HG03066 (cell line): ENCODE data around the gene PSORS1C1.

Source experiments
- ATAC-seq: cut with Tn5 transposase; IDR thresholded peaks from one replicate; pipeline ENCODE4 v1.9.1; 2021; ENCODE audit warnings: low read depth; ENCODE audit not compliant: unreplicated experiment

The PSORS1C1 gene

GRCh38 chr6:31094389-31094881, 20.2 kb upstream of the PSORS1C1 start:
- no peak for ATAC-seq

GRCh38 chr6:31096215-31096614, 18.4 kb upstream of the PSORS1C1 start:
- ATAC-seq = no peak

GRCh38 chr6:31096656-31097055, 17.9 kb upstream of the PSORS1C1 start:
- ATAC-seq = no peak

DNA sequence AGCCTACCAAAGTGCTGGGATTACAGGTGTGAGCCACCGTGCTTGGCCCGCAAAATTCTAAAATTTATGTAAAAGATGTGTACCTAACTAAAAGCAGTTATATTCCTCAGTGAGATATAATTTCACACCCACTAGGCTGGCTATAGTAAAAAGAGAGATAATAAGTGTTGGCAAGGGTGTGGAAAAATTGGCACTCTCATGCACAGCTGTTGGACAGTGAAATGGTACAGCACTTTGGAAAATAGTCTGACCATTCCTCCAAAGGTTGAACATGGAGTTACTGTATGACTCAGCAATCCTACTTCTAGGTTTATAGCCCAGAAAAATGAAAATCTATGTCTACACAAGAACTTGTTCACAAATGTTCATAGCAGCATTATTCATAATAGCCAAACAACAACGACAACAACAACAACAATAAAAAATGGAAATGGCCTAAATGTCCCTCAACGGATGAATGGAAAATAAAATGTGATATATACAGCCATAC, 16.1 kb upstream of the PSORS1C1 start:
- no peak for ATAC-seq

DNA sequence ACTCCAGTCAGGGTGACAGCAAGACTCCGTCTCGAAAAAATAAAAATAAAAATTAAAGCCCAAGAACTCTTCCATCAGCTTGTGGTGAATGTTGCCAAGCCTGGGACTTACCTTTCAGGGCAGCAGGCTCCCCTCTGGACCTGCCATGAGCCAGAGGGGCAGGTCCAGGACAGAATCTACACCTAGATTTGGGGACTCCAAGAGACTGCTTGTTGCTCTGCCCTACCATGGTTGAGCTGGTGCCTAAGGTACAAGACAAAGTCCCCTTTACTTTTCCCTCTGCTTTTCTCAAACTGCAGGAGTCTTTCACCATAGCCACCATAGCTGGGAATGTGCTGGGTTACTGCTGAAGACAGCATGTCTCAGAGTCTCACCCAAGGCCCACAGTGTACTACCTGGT, 11.5 kb upstream of the PSORS1C1 start:
- ATAC-seq = no peak

- no peak for ATAC-seq
Observed at GRCh38 chr6:31107052-31107451, 7.5 kb upstream of the PSORS1C1 start.

GRCh38 chr6:31110825-31111582, 3.6 kb upstream of the PSORS1C1 start:
- no peak for ATAC-seq

- ATAC-seq = no peak
Observed at GRCh38 chr6:31111712-31112111, 2.9 kb upstream of the PSORS1C1 start.

DNA sequence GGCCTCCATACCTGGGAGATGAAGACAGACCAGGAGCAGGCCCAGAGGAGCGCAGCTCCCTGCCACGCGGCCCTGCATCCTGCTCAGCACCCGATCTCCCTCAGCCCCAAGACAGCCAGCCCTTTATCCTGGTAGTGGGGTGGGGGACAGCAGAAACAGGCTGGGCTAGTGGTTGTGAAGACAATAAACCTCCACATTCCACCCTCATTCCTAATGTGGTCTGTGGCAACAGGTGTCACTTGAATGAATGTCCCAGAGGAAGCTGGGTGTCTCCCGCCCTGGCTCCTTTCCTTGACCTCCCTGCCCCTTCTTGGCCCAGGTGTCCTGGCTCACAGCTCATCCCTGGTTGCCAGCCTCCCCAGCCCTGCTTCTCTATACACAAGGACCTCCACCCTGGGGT, 2.1 kb upstream of the PSORS1C1 start, which contains the start of gene C6orf15:
TSS of gene C6orf15 (minus strand) at position 98 of the 400 bp plus-strand sequence. CDS start at position 78, 20 bp downstream.
- ATAC-seq = no peak

GRCh38 chr6:31113861-31114540, 599 bp upstream of the PSORS1C1 start:
- ATAC-seq = no peak

DNA sequence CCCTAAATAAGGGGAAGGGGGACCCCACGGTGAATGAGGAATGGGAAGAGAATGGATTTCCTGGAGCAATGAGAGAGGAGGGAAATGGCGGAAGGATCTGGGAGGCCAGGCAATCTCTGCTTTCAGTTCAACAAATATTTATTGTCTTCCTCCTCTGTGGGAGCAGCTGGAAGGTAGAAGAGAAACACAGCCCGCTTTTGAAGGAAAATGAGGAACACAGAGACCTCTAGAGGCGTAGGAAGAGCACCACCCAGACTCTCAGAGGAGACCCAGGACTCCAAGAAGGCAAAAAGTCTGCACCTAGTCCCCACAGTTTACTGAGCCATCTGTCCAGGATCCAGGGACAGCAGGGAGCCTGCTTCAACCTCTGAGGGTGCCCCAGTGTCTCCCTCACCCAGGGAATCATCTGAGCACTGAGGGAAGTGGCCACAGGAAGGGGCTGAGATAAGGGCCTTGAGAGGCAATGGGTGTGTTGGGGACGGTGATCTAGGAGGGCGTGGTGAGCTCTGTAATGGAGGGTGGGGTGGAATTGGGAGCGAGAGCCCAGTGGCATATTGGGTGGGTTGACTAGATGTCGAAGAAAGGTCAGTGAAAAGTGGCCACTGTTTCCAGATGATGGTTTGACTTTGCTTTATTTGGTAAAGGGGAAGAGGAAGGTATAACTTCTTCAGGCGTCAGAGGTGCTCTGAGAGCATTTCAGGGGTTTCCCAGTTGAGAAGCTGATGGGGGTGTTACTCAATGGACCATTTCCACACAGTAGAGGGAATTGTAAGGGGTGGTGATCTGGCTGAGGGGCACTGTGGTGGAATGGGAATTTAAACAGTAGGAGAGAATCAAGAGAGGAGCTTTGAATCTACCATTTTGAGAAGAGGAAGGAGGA, 610 bp downstream of the PSORS1C1 start:
- no peak for ATAC-seq

DNA sequence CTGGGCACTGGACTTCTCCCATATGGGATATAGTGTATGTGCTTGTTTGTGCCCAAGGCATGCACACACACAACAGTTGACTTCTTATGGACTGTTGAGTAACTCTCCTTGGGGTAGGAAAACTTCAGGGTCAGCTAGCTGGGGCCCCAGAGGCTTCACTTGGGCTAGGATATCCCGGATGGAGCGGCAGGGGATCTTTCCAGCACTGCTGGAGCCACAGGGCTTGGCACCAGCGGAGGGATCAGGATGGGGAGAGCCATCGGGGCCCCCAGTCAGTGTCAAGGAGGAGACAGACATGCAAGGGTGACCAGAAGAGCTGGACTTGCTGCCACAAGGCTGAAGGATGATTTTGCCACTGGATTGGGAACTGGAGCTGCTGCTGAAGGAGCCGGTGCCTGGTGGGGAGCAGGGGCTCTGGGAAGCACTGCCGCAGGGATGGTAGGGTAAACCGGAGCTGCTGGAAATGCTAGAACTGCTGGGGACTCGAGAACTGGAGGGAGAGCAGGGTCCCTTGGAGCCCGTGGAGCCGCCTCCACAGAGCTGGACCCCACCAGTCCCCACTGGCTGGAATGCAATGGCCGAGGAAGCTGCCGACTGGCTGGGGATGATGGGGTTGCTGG, 1.5 kb downstream of the PSORS1C1 start:
- ATAC-seq = no peak

DNA sequence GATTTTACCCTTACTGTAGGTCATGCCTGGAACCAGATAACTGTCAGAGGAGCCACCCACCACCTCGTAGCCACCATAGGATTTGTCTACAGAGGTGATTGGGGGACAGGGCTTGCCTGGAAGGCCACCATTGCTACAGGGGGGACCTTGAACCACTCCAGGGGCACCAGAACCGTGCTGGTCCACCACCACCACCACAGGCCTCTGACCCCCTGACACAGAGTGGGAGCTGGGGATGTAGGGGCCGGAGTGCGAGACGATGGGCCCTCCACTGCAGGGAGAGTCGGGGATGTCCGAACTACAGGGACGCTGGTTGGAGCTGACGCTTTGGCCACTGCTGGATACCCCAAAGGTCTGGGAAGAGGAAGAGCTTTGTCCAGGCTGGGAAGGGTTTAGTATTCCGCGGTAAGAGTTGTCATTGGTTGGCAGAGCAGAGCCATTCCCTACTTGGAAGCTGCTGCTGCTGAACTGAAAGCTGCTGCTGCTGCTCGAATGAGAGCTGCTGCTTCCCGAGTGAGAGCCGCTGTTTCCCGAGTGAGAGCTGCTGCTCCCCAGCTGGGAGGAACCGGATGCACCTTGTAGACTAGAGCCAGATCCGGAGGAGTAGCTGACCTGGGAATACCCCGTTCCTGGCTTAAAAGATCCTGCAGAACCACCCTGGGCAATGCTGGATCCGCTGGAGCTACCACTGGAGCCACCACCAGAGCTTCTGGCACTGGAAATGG, 2.2 kb downstream of the PSORS1C1 start:
- ATAC-seq = no peak

- no peak for ATAC-seq
Observed at GRCh38 chr6:31118178-31118577, 3.6 kb downstream of the PSORS1C1 start.

DNA sequence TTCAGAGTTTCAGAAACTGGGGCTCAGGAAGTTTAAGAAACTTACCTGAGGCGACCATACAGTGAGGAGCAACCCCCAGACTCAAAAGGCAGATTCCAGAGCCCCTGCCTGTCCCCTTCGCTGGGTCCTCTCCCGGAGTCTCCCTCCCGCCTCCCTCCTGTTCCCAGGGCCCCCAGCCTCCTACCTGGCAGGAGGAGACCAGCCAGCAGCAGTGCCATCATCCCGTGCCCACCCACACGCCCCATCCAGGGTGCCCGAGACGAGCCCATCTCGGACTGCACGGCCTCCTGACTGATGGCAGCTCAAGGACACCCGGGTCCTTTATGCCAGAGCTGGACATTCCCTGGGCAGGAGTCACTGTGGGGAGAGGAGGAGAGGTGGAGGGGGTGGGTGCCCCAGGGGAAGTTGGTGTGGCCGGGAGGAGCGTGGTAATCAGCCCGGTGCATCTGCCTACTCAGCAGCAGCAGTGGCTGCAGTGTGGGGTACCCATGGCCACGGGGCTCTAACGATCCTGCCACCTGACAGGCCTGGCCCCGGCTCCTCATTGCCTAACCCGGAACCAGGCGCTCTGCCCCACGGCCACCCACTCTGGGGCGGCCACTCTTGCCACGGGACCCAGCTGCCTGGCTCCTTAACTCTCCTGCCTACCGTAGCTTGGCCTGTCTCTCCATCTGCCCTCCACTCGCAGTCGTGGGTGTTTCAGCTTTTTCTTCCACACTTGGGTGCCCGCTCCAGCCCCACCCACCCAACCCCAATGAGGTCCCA, 5.7 kb downstream of the PSORS1C1 start, which contains the start of gene CDSN:
TSS of gene CDSN (minus strand) at position 296 of the 765 bp plus-strand sequence. CDS start at position 269, 27 bp downstream.
- ATAC-seq = no peak

DNA sequence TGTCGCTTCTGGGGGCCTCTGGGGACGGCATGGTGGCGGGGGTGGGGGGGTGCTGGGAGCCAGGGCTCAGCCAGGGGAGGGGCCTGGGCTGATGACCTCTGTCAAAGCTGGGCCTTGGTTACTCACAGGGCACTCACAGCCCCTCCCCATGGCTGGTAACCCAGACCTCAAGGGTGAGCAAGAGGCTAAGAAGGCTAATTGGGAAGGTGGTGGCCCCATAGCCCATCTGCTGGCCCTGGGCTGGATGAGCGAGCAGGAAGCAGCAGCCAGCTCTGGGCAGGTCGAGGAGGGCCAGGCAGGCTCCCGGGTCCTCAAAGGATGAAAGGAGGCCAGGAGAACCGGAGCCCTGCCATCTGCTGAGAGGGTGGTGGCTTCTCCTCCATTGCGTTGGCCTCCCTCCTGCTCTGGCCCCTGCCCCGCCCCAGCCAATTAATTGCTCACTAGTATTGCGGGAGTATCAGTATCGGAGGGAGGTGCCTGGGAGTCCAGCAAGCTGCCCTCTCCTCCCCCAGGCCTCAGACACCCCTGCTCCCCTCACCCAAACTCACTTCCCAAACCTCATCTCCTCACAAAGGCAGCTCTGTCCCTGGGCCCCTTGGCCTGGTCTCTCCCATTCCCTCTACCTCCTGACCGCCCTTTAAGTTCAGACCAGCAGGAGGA, 6.7 kb downstream of the PSORS1C1 start:
- no peak for ATAC-seq

DNA sequence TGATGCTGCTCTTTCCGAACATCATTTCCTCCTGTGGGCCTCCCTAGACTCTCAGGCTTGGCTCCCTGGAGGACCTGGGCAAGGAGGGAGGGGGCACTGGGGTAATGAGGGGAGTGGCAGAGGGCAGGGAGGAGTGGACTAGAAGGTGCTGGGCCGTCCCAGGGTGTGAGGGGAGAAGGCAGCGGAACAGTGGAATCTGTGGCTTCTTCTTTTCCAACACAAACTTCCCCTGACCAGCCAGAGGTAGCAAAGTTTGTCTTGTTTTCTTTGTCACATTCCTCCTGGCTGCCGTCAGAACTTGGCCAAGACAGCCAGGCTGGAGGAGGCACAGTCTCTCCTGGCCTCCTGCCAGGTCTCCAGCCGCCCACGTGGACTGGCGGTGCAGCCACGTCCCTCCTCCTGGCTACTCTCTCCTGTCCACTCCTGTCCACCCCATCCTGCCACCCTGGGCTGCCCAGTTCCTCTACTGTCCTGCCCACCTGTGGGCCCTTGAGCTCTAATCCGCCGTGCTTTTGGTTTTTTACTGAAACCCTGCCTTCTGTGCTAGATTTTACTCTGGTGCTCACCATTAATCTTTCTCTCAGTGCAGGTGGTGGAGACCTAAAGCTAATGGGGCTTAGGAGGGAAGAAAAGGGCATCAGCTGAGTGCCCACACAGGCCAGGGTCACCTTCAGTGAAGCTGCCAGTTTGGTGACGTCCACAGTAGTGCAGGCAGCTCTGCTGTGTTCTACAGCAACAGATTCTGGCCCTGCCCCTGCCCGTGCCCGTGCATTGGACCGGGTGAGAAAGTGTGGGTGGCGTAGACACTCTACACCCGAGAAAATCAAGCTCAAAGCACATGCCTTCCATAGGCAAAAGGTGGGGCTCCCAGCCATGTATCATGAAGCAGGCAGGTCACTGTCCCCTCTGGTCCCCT, 8.4 kb downstream of the PSORS1C1 start:
- ATAC-seq = no peak
